Right lobe of liver (tissue), 4 donors: ENCODE results near the gene CDK14.

Experiments used
- POLR2A ChIP-seq: fragments of 450-650 bp; IDR thresholded peaks from one replicate; pipeline ENCODE4 v1.6.1; 2017; ENCODE audit warnings: antibody characterized with exemption, mild to moderate bottlenecking
- TF ChIP-seq, protein P1 (sequence below), 4 donors: fragments of 200-600 bp in 3 of 4; fragments of 450-650 bp in 1 of 4; IDR thresholded peaks; one replicate each; pipeline versions ENCODE4 v1.5.1 to v1.8.0; 2016 to 2022; ENCODE audit warnings: antibody characterized with exemption in 4 of 4, mild to moderate bottlenecking in 2 of 4
- donor health status: DM: no; HTN: no; CAD: no.
- donor health status: DM: no; HTN: no; CAD: no.
- donor health status: DM: no; HTN: yes; CAD: no.

DNA sequence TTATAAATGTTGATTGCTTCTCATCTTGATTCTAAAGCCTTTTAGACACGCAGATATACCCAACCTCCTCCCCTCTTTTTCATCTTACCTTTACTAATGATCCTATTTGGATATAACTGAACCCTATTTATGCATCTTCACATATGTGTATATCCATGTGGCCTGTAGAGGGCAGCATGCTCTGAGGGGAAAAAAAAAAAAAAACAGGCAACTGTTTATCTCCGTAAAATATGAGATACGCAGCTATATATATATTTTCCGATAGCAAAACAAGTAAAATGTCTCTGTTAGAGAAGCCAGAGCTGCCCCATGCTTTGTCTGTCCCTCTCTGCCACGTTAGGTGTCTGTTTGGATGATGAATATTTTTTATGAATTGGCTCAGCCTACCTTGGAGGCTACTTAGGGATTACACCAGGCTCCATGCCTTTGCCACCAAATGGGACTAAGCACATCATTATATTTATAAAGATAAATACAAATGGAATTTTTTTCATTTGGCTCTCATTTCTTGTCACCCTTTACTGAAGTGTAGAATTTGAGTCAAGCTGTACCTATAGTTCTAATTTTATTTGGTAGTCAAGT, 493.4 kb downstream of the CDK14 start:
- TF ChIP-seq, protein P1, sequence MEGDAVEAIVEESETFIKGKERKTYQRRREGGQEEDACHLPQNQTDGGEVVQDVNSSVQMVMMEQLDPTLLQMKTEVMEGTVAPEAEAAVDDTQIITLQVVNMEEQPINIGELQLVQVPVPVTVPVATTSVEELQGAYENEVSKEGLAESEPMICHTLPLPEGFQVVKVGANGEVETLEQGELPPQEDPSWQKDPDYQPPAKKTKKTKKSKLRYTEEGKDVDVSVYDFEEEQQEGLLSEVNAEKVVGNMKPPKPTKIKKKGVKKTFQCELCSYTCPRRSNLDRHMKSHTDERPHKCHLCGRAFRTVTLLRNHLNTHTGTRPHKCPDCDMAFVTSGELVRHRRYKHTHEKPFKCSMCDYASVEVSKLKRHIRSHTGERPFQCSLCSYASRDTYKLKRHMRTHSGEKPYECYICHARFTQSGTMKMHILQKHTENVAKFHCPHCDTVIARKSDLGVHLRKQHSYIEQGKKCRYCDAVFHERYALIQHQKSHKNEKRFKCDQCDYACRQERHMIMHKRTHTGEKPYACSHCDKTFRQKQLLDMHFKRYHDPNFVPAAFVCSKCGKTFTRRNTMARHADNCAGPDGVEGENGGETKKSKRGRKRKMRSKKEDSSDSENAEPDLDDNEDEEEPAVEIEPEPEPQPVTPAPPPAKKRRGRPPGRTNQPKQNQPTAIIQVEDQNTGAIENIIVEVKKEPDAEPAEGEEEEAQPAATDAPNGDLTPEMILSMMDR (IDR thresholded peaks at IDR 0.05) = peak; percentile 46 to 85 (median 75)
- TF ChIP-seq POLR2A = no peak
